ENCODE data around the gene CCNI. TPM values are rescaled to one million over a fixed set of nuclear protein-coding genes. Genes with fewer than 3 reads are reported as not detected.

The CCNI gene
- total RNA-seq, 1 experiment from 2014 or later: 240 TPM

DNA sequence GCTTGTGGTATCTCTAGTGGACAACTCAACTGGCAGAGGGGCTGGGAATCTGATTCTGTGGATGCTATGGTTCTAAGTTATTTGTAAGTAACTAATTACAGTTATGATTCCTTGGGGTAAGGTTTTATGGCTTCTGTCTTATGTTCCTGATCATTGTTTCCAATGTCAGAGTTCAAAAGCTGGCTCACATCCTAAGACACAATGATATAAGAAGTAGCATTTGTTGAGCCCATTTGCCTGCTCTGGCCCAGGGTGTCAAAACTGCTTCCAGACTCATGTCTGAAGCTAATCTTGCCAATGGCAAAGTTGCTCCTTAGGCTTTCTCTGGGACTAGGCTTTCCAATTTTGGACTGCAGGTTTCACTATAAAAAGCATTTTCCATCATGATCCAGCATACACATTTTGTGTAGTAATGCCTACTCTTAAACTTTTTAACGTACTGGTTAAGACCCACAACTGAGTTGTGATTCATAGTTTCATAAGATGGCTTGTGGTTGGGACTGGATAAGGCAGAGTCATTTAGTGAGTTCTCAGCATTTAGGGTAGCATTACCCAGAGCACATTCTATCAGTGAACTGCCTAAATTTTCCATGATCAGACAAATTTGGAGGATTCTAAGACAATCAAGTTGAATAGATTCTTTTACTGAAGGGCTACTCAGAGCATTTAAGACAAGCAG is 50.0 kb downstream of the CCNI start:
- no peak overlapping the region for H2AK5ac ChIP-seq (ENCODE audit: insufficient read length, low read length)
- H2BK5ac ChIP-seq (ENCODE audit: insufficient read length, low read length): no peak overlapping the region
- peaks cover 6% of the 10 kb centered on the region; the same call in 1 of the 2 replicates for H3K4me1 ChIP-seq (ENCODE audit: insufficient read depth, low read length)
- Mint-ChIP-seq H3K27ac (no peak overlapping the region), H3K9me3 (no peaks in the 10 kb centered on the region), H3K4me3 (no peak overlapping the region), H3K36me3 (ENCODE audit: insufficient read depth in 1 of 3, low read depth in 3 of 3) (peaks cover 22 to 66% (median 45%) of the 10 kb centered on the region in 3 experiments), H3K4me1 (peaks cover 17 to 20% of the 10 kb centered on the region in 2 experiments), H3K27me3 (ENCODE audit: low read depth) (no peaks in the 10 kb centered on the region)
- no peaks in the 10 kb centered on the region for H3K79me1 ChIP-seq (ENCODE audit: insufficient read depth, low read depth, low read length, poor library complexity, severe bottlenecking)
- no peak for DNase-seq
- H3K23me2 ChIP-seq (ENCODE audit: insufficient read length, low read depth, low read length, poor library complexity, severe bottlenecking): no peaks in the 10 kb centered on the region
- no peak overlapping the region for H2BK120ac ChIP-seq (ENCODE audit: low read depth, low read length, poor library complexity, severe bottlenecking)
- no peak overlapping the region for H3K23ac ChIP-seq (ENCODE audit: insufficient read length, low read depth, low read length)
- WGBS (ENCODE audit: extremely low coverage, insufficient read length, low lambda C conversion rate): no CpG with 5 or more reads among the region's 1 CpG
- H3K18ac ChIP-seq (ENCODE audit: insufficient read length, low read depth, low read length): no peak overlapping the region
- H3K9me3 ChIP-seq (ENCODE audit: control insufficient read depth, low read depth, low read length): no peaks in the 10 kb centered on the region
- H3K4me2 ChIP-seq (ENCODE audit: insufficient read depth, insufficient read length, low read length): no peak overlapping the region
- H2AFZ ChIP-seq (ENCODE audit: low read length): no peak overlapping the region
- H3K79me2 ChIP-seq (ENCODE audit: insufficient read depth, low read length): no peaks in the 10 kb centered on the region
- no peak overlapping the region for H3K9ac ChIP-seq (ENCODE audit: extremely low read depth, insufficient read length, low read length)
- no peak overlapping the region for H2BK12ac ChIP-seq (ENCODE audit: insufficient read length, low read depth, low read length)
- H3K14ac ChIP-seq (ENCODE audit: insufficient read depth, low read length): no peak overlapping the region
- no peak overlapping the region for H2BK20ac ChIP-seq (ENCODE audit: low read depth, low read length, poor library complexity, severe bottlenecking)
- no peak overlapping the region for H3K27ac ChIP-seq (ENCODE audit: insufficient read length, low read depth, low read length)
- H2BK15ac ChIP-seq (ENCODE audit: low read depth, low read length): no peak overlapping the region
- H3K27me3 ChIP-seq (ENCODE audit: insufficient read depth, low read length): no peaks in the 10 kb centered on the region
- H4K5ac ChIP-seq (ENCODE audit: insufficient read length, low read depth, low read length): no peak overlapping the region
- H4K20me1 ChIP-seq (ENCODE audit: control insufficient read depth, insufficient read depth, insufficient read length): no peaks in the 10 kb centered on the region
- no peak for TF ChIP-seq CTCF (conservative IDR thresholded peaks at IDR 0.05)
- no peak overlapping the region for H3T11ph ChIP-seq (ENCODE audit: low read length)
- no peak overlapping the region for H3K4ac ChIP-seq (ENCODE audit: low read depth, low read length)
- no peak overlapping the region for H3K56ac ChIP-seq (ENCODE audit: insufficient read length, low read depth, low read length)
- H4K8ac ChIP-seq (replicated peaks; ENCODE audit: insufficient read length, low read depth, low read length): no peak overlapping the region
- no peak overlapping the region for H4K91ac ChIP-seq (ENCODE audit: insufficient read length, low read depth, low read length)
